IMR-90 (cell line): ENCODE results near the gene SRC. TPM values are rescaled to one million over a fixed set of nuclear protein-coding genes. Genes with fewer than 3 reads are reported as not detected.

Experiments
- ATAC-seq: fragments of 200-7000 bp; cut with Tn5 transposase; 2 replicates; pipeline ENCODE4 v1.9.1; 2020; ENCODE audit warnings: low read depth, mild to moderate bottlenecking, moderate library complexity
- BruUV-seq: library from RNA; stranded (reverse); fragments of 400-500 nt; replicated peaks from 2 replicates; lab custom pipeline; 2021; lab: Mats Ljungman, UMichigan
- CTCF ChIA-PET: fragments of 300-600 bp; formaldehyde crosslinking; extraction: SDS; loops from one replicate; lab custom pipeline; 2021; ENCODE audit warnings: antibody characterized with exemption; lab: Yijun Ruan, JAX
- POLR2A ChIA-PET: fragments of 300-600 bp; sonication (Branson Sonifier 250); formaldehyde crosslinking; loops from one replicate; lab custom pipeline; 2022; ENCODE audit warnings: antibody characterized with exemption; ENCODE audit not compliant: unreplicated experiment; lab: Charles Lee
- DNase-seq: peaks from one replicate; pipeline ENCODE4 v3.0.0; 2013
- H2AFZ ChIP-seq: replicated peaks from 2 replicates; pipeline ENCODE3; 2013; ENCODE audit warnings: low read length, mild to moderate bottlenecking; ENCODE audit not compliant: poor library complexity
- H2AK5ac ChIP-seq: 2 replicates; pipeline ENCODE4 v1.6.1; 2013; ENCODE audit warnings: low read depth, low read length, inconsistent platforms
- H2AK9ac ChIP-seq: replicated peaks from 2 replicates; pipeline ENCODE3; 2013; ENCODE audit warnings: mild to moderate bottlenecking, low read depth, low read length, moderate library complexity; ENCODE audit not compliant: poor library complexity
- H2BK120ac ChIP-seq: 2 replicates; pipeline ENCODE4 v1.6.1; 2013; ENCODE audit warnings: low read depth, low read length, inconsistent platforms
- H2BK15ac ChIP-seq: 3 replicates; pipeline ENCODE4 v1.6.1; 2013; ENCODE audit warnings: low read depth, low read length, inconsistent platforms
- H2BK20ac ChIP-seq: 2 replicates; pipeline ENCODE4 v1.6.1; 2013; ENCODE audit warnings: low read depth, mild to moderate bottlenecking, inconsistent platforms, low read length, moderate library complexity
- H2BK5ac ChIP-seq: 2 replicates; pipeline ENCODE4 v1.6.1; 2013; ENCODE audit warnings: mild to moderate bottlenecking, low read depth, low read length, inconsistent platforms; ENCODE audit not compliant: poor library complexity, severe bottlenecking
- H3K14ac ChIP-seq: replicated peaks from 2 replicates; pipeline ENCODE4 v1.6.1; 2013; ENCODE audit warnings: low read depth, low read length, inconsistent platforms
- H3K18ac ChIP-seq: 2 replicates; pipeline ENCODE4 v1.6.1; 2013; ENCODE audit warnings: low read depth, low read length, control low read depth
- H3K23ac ChIP-seq: 2 replicates; pipeline ENCODE4 v1.6.1; 2013; ENCODE audit warnings: low read depth, low read length, inconsistent platforms
- H3K27ac ChIP-seq: 2 replicates; pipeline ENCODE4 v1.5.1; 2013; ENCODE audit warnings: mild to moderate bottlenecking, control low read depth, low read length; ENCODE audit not compliant: insufficient read depth
- H3K27me3 ChIP-seq: 2 replicates; pipeline ENCODE4 v1.6.1; 2013; ENCODE audit warnings: low read length; ENCODE audit not compliant: control insufficient read depth, insufficient read depth
- H3K36me3 ChIP-seq: 2 replicates; pipeline ENCODE4 v1.6.1; 2013; ENCODE audit warnings: low read length, mixed read lengths; ENCODE audit not compliant: control insufficient read depth, insufficient read depth
- H3K4ac ChIP-seq: 2 replicates; pipeline ENCODE4 v1.6.1; 2013; ENCODE audit warnings: low read depth, low read length, inconsistent platforms
- H3K4me1 ChIP-seq: 2 replicates; pipeline ENCODE4 v1.6.1; 2013; ENCODE audit warnings: low read length, mixed read lengths; ENCODE audit not compliant: control insufficient read depth, insufficient read depth
- H3K4me2 ChIP-seq: 2 replicates; pipeline ENCODE4 v1.6.1; 2013; ENCODE audit warnings: low read depth, mild to moderate bottlenecking, control low read depth, low read length, moderate library complexity
- H3K4me3 ChIP-seq: 2 replicates; pipeline ENCODE4 v1.5.1; 2013; ENCODE audit warnings: low read depth, mild to moderate bottlenecking, control low read depth, low read length, moderate library complexity; ENCODE audit not compliant: insufficient read depth
- H3K56ac ChIP-seq: 2 replicates; pipeline ENCODE4 v1.6.1; 2013; ENCODE audit warnings: low read length, inconsistent platforms; ENCODE audit not compliant: insufficient read depth; ENCODE audit errors: extremely low read depth
- H3K79me1 ChIP-seq, 2 experiments: 2 replicates each; pipeline ENCODE4 v1.6.1; 2013; ENCODE audit warnings: low read length in 2 of 2, inconsistent platforms in 1 of 2, low read depth in 1 of 2
- H3K9ac ChIP-seq: 2 replicates; pipeline ENCODE4 v1.6.1; 2013; ENCODE audit warnings: low read depth, low read length, control low read depth
- H3K9me1 ChIP-seq: 2 replicates; pipeline ENCODE4 v1.6.1; 2013; ENCODE audit warnings: low read length, inconsistent platforms; ENCODE audit not compliant: insufficient read depth
- H3K9me3 ChIP-seq: 2 replicates; pipeline ENCODE4 v1.6.1; 2013; ENCODE audit warnings: low read length; ENCODE audit not compliant: control insufficient read depth, insufficient read depth
- H4K20me1 ChIP-seq: 2 replicates; pipeline ENCODE4 v1.6.1; 2013; ENCODE audit warnings: low read length, inconsistent platforms; ENCODE audit not compliant: insufficient read depth
- H4K5ac ChIP-seq: 2 replicates; pipeline ENCODE4 v1.6.1; 2013; ENCODE audit warnings: mild to moderate bottlenecking, low read depth, low read length, control low read depth
- H4K8ac ChIP-seq, 2 experiments: 2 replicates each; pipeline ENCODE4 v1.6.1; 2013; ENCODE audit warnings: low read depth in 2 of 2, low read length in 2 of 2, control low read depth in 1 of 2, inconsistent platforms in 1 of 2
- H4K91ac ChIP-seq: 2 replicates; pipeline ENCODE4 v1.6.1; 2013; ENCODE audit warnings: low read depth, low read length, inconsistent platforms; ENCODE audit not compliant: insufficient read depth
- SMC3 ChIP-seq: fragments of 150-350 bp; IDR thresholded peaks from 2 replicates; pipeline ENCODE4 v1.6.1; 2016; ENCODE audit warnings: low read depth, mild to moderate bottlenecking, antibody characterized with exemption, low read length, moderate library complexity
- WGBS, 2 experiments: methylation state at CpG; one replicate each; pipeline versions ENCODE4 v1.1.5 to v1.1.7; 2013; ENCODE audit warnings: missing lambda C conversion rate in 2 of 2; ENCODE audit not compliant: insufficient read length in 1 of 2; ENCODE audit errors: extremely low coverage in 2 of 2; 5-methylcytosine and 5-hydroxymethylcytosine counted together
- dilution Hi-C: fragments of 300-500 bp; cut with HindIII; formaldehyde crosslinking; loops from one replicate; pipeline ENCODE4 v1.14.3; 2018; ENCODE audit warnings: low sequenced_read_pairs; ENCODE audit not compliant: unreplicated experiment
- in situ Hi-C: fragments of 300-500 bp; cut with MboI; formaldehyde crosslinking; loops from 3 replicates; pipeline ENCODE4 v1.14.3; 2019; ENCODE audit warnings: low sequenced_read_pairs, inconsistent platforms, mixed read lengths
- intact Hi-C: fragments of 100-400 bp; cut with micrococcal nuclease; formaldehyde crosslinking; loops from 2 replicates; pipeline ENCODE4 v1.10.0; 2022
- polyA plus RNA-seq, 3 experiments: library from polyadenylated mRNA; depleted of rRNA; stranded (reverse); fragments of >200 nt; gene quantifications; 2 replicates each; pipeline ENCODE4 v1.2.3, GENCODE V29; 2012; ENCODE audit warnings: low replicate concordance in 1 of 3
- total RNA-seq: library from RNA; depleted of rRNA; stranded (reverse); fragments of >200 nt; gene quantifications from 2 replicates; pipeline ENCODE4 v1.2.3, GENCODE V29; 2012

The SRC gene
- total and polyA plus RNA-seq, 2 of the 4 experiments (the other 2 are of a cell fraction), result 7.0 to 24.2 TPM

- Histone ChIP-seq H3K14ac (no peak overlapping the region), H2AFZ (no peak overlapping the region), H3K9me1 (0 out of 2 replicates have a peak, but pooled peaks cover 3% of the 10 kb centered on the region), H3K36me3 (no peaks in the 10 kb centered on the region), H3K4me2 (no peak overlapping the region), H2BK20ac (no peak overlapping the region), H3K27ac (no peak overlapping the region), H3K9me3 (peaks cover 5% of the 10 kb centered on the region; the same call in 1 of the 2 replicates), H3K23ac (no peak overlapping the region), H3K27me3 (peaks cover 66% of the 10 kb centered on the region), H2AK9ac (no peak overlapping the region), H4K91ac (no peak overlapping the region), H3K4ac (no peak overlapping the region), H2AK5ac (no peak overlapping the region), H3K4me1 (no peaks in the 10 kb centered on the region), H2BK15ac (no peak overlapping the region), H2BK120ac (no peak overlapping the region), H3K56ac (no peak overlapping the region), H4K20me1 (no peaks in the 10 kb centered on the region), H2BK5ac (no peak overlapping the region), H4K8ac (no peak overlapping the region), H3K18ac (no peak overlapping the region), H4K5ac (no peak overlapping the region), H3K9ac (no peak overlapping the region), H3K79me1 (no peaks in the 10 kb centered on the region), H3K4me3 (no peak overlapping the region)
- DNase-seq (no peak), ATAC-seq (no peak)
- in situ Hi-C loops (no loop called here), dilution Hi-C loops (no loop called here), intact Hi-C loops (no loop called here)
- CTCF ChIA-PET, result no interaction called here
- POLR2A ChIA-PET, result no interaction called here
- no TSS peak for BruUV-seq
- no peak for TF ChIP-seq SMC3
- 14% methylated on average over 1 of the region's 3 CpGs; no CpG with 5 or more reads in 1 of the 2 experiments for WGBS, 2 experiments
Measured at GRCh38 chr20:37447688-37448087, 101.7 kb downstream of the SRC start.
